Limb (tissue), 2 donors: ENCODE data around the gene MICU2.
A peak's percentile ranks its signal among the peaks of the same experiment; 100 is the strongest.

Experiments
- DNase-seq, 2 donors: peaks; one replicate each; pipeline ENCODE4 v3.0.0-alpha.2; 2016; ENCODE audit errors: extremely low spot score in 2 of 2

MICU2 gene

DNA sequence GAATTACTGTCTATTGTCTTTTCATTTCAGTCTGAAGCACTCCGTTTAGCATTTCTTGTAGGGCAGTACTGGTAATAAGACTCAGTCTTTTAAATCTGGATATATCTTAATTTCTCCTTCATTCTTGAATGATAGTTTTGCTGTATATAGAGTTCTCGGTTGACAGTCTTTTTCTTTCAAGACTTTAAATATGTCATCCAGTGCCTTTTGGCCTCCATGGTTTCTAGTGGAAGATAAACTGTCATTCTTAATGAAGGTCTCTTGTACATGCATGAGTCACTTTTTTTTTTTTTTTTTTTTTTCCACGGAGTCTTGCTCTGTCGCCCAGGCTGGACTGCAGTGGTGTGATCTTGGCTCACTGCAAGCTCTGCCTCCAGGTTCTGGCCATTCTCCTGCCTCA lies 117.6 kb downstream of the MICU2 start:
- no peak for DNase-seq

DNA sequence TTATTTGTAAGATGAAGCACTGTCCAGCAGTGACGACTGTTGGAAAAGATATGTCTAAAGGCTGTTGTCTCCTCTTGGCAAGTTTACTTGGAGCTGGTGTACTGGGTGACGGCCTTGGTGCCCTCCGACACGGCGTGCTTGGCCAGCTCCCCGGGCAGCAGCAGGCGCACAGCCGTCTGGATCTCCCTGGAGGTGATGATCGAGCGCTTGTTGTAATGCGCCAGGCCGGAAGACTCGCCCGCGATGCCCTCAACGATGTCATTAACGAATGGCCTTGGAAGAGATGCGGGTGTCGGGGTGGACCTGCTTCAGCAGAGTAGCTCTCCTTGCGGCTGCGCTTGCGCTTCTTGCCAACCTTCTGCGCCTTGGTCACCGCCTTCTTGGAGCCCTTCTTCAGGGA lies 120.2 kb downstream of the MICU2 start:
- DNase-seq: no peak

DNA sequence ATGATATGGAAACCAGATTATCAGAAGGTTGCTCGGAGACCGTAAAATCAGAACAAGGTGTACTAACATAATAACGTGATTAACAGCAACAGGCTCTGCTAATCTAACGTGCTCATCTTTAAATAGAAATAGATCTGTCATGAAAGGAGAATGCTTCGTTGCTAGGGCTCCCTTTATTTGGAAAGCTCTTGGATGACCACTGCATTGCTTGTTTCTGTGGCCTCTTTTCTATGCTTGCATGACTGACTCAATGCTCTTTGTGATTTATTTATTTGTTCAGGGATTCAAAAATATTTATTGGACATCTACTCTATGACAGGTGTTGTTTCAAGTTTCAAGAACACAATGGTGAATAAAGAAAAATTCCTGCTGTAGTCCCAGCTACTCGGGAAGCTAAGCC lies 122.6 kb downstream of the MICU2 start:
- DNase-seq: no peak

DNA sequence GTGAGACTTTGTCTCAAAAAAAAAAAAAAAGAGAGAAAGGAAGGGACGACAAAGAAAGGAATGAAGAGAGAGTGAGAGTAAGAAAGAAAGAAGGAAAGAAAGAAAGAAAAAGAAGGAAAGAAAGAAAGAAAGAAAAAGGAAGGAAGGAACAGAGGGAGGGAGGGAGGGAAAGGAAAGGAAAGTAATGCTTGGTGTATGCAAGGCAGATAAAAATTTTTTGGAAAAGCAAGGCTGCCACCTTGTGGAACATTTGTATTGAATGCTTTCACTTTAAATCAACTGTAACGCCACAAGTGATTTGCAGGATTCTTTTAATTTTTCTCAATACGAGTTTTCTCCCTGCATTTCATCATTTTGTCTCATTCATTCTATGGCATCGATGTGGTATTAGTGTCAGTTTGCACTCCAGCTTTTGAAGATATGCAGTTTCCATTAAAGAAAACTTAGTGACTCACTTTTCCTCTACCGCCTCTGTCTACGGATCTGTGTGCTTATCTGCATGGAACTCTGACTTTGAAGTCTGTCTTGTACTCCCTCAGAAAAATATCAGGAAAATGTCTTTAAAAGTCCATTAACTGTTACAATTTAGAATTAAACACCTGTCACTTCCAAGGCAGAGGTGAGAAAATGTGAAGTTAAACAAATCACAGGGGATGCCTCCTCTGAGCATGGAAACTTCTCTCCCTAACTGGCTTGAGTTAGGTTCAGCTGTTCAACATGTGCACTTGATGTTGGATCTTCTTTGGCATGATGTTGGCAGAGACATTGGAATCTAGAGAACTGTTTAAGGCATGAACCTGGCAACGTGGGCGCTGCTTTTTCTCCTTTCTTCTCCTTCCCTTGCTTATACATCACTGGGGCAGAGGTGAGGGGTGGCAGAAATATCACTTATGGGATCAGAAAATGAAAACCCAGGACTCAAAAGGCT lies 124.8 kb downstream of the MICU2 start:
- peak in 1 of 2 donors; percentile 77 for DNase-seq

DNA sequence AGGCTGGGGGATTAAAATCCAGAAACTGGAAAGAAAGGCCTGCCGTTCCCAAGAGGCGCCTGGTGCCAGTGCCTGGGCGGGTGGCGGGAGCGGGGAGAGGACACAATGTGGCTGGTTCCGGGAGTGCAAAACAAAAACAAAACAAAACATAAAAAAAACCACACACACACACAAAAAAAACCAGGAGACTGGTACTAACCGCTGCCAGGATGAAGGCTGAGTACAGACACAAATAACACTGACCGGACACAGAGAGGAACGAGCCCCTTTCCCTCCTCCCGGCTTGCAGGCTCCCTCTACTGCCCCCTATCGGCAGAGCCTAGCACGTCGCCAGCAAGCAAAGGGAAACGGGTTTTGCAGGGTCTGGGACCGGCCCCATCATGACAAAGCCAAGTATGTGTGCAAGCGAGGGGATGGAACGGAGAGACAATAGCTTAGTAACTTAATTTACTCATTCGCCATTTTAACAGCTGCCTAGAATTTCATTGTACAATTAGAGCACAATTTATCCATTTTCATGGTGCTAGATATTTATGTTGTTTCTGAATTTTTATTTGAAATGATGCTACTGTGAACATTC lies 127.0 kb downstream of the MICU2 start:
- DNase-seq: peak; percentile 68 to 87

DNA sequence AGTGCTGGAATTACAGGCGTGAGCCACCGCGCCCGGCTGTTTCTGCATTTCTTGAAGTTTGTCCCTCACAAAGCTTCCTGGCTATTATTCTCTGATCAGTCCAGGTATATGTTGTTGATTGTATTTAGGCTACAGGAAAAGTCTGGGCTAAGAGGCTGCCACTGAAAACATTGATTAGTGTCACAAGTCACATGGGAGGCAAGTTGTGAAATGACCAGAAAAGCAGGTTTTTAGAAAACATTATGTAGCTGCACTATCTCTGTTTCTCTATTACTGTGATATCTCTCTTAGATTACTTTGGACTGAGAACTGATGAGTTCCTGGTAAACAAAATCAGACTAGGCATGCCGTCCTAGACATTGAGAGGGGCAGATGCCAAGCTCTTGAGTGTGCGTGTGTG lies 128.9 kb downstream of the MICU2 start:
- no peak for DNase-seq

DNA sequence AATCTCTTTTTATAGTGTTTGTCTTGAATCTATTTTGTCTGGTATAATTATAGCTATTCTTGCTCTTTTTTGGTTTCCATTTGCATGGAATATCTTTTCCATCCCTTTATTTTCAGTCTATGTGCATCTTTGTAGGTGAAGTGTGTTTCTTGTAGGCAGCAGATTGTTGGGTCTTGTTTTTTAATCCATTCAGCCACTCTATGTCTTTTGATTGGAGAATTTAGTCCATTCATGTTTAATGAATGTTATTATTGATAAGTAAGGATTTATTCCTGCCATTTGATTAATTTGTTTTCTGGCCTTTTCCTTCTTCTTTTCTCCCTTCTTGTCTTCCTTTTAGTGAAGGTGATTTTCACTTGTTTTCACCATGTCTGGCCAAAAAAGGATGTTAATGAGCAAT lies 133.2 kb downstream of the MICU2 start:
- DNase-seq: no peak

DNA sequence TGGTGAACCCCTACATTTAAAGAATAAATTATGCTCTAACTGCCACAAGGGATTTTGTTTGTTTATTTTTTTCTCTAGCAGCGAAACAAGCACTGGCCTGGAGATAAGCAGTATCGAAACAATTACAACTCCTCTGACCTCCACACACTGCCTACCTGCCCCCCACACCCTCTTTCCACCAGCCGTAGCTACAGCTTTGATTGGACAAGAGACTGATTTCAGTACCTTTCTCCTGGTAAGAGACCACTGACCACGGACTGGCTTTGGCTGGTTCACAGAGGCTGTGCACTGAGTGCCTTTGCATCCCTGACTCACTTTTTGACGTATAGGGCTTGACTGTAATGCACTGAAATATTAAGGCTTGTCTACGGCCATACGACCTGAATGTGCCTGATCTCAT lies 137.4 kb downstream of the MICU2 start:
- DNase-seq: no peak

DNA sequence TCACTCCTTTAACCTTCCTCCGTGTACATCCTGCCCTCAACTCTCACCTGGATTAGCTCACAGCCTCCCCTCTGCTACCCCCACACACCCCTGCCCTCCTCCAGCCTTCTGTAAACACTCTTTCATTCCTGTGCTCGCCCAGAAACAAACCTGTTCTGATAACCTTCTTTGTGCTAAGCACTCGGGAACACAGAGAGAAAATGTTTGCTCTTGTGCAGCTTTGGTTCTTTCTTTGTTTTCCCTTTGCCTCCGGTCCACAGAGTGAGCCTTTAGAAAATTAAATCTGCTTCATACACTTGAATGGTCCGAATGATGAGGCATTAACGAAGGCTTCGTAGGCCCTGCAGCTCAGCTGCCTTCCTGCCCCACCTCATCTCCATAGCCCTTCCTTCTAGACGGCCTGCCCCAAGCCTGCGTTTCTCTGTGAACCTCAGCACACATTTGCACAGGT lies 138.2 kb downstream of the MICU2 start:
- DNase-seq: no peak

DNA sequence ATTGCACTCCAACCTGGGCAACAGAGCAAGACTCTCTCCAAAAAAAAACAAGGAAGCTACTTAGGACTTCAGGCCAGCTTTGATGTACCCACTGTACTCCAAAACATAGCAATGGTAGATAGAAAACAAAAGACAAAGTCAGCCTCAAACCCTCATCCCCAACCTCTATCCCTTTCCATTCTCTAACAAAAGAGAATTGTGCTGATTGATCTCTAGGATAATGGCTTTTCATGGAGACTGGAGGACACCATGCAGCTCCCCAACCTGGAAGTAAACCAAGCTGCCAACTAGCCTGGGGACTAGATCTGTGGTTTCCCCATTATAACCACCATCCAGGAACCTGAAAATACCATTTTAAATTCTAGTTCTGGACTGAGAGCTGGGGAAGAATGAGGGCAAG lies 140.5 kb downstream of the MICU2 start:
- no peak for DNase-seq

DNA sequence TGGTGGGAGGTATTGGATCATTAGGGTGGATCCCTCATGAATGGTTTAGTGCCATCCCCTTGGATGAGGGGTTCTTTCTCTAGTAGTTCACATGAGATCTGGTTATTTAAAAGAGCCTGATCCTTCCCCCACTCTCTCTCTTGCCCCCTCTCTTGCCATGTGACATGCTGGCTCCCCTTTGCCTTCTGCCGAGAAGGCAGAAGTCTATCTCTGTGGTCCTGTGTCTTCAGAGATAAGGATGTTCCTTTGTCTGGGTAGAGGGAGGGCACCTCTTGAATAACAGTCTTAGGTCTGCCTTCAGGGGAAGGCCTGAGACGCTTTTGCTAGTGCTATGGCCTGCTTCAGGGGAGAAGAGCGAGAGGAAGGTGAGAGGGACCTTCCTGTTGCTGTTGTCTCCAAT lies 142.8 kb downstream of the MICU2 start:
- no peak for DNase-seq

DNA sequence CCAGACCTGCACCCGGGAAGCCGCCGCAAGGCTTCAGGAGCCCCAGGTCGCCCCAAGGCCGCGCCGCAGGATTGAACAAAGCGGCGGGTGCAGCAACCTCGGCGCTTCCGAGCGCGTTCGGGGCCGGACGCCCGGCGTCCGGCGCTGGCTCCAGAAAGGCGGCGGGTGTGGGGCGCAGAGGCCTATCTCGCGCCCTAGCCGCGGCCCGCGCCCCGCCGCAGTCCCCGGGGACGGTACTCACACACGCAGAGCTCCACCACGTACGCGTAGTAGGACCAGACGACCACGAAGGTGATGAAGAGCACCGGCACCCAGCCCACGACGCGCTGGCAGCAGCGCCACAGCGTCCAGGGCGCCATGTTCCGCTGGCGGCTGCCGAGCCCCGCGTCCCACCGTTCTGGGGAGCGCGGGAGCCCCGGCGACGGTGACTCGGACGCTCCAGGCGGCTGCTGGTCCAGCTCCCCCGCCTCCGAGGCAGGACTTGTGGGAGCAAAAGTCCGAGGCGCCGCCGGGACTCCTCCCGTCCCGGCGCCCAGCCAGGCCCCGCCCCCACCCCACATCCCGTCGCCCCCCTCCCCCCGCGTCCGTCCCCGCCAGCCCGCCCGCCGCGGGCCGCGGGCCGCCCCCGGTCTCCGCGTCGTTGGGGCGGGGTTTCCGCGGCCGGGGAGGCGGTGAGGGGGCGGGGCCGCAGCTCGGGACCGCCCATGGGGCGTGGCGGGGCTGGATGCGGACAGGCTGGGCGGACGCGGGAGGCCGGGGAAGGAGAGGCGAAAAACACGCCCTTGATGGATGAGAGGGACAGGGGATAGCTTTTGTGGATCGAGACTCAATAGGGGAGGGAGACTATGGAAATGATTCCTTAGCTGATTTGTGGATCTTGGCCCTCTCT lies 144.9 kb downstream of the MICU2 start, which contains the start of gene ZDHHC20:
Gene ZDHHC20 (minus strand): TSS at position 491 of the 889 bp plus-strand sequence. CDS start 132 bp downstream, at position 359.
- peak; percentile 82 to 96 for DNase-seq

DNA sequence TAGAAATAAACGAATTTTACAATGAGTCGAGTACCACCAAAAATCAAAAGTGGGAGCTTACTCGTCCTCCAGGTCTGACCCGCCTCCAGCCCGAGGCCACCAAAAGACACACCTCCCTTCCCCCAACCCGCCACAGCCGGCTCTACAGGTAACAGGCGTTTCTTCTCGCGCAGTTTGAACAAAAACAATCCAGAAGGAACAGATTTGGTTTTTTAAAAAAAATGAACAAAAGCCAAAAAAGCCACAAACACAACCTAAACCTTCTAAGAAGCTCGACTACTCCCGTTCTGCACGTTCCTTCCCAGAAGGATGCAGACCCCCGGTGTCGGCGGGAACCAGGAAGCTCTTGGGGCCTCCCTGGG lies 145.5 kb downstream of the MICU2 start:
- peak; percentile 27 to 69 for DNase-seq

DNA sequence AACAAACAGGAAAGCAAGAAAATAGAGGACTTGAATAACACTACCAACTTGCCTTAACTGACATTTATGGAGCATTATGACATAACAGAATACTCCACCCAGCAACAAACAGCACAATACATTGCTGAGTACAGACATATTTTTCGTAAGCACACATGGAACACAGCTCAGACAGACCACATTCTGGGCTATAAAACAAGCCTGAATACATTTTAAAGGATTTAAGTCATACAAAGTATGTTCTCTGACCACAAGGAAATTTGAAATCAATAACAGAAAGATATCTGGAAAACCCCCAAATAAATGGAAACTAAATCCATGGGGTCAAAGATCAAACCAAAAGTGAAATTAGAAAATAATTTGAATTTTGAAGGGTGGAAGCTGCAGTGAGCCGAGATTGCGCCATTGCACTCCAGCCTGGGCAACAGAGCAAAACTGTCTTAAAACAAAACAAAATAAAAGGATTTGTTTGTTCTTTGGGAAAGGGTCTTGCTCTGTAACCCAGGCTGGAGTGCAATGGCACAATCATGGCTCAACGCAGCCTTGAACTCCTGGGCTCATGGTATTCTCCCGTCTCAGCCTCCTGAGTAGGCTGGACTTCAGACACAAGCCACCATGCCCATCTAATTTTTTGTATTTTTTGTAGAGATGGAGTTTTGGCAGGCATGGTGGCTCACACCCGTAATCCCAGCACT lies 150.4 kb downstream of the MICU2 start:
- no peak for DNase-seq

DNA sequence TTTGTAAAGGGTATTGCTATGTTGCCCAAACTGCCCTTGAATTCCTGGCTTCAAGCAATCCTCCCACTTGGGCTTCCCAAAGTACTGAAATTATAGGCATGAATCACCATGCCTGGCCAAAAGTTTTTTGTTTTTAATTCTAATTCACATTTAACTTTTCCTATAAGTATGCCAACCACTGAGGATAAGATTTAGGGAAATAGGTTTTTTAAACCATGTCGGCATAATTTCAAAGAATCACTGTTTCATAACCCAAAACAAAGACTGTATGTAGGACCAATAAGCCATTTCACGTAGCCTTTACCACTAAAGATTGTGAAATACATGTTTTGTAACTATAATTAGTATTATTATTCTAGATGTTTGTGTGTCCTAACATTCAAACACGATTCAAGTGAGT lies 153.0 kb downstream of the MICU2 start:
- DNase-seq: no peak

DNA sequence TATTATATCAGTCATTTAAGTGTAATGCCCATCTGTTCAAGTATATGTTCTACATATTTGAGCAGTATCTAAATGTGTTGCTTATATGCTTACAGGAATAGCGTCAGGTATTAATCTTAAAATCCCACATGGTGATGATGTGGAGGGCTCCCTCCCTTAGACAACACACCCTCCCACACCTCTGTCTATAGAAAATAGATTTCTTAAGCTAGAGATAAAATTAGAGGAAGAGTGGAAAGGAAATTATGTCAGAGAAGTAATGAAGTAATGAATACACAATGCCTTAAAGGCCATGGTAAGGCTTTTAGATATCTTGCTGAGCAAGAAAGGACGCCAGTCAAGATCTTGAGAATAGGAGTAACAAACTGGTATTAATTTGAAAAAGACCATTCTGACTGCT lies 157.3 kb downstream of the MICU2 start:
- no peak for DNase-seq

DNA sequence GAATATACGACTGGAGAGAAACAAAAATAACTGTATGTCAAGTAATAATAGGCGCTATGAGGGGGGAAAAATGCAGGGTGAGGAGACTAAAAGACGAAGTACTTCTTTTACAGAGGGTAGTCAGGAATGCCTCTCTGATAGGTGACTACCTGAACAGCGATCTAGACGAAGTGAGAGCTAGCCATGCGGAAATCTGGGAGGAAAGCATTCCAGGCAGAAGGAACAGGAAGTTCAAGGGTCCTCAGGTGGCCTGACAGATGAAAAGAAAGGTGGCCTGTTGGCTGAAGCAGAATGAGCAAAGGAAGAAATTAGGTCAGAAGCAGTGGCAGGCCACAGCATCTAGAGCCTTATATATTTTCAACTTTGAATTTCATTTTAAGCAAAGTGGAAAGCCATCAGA lies 158.2 kb downstream of the MICU2 start:
- no peak for DNase-seq

DNA sequence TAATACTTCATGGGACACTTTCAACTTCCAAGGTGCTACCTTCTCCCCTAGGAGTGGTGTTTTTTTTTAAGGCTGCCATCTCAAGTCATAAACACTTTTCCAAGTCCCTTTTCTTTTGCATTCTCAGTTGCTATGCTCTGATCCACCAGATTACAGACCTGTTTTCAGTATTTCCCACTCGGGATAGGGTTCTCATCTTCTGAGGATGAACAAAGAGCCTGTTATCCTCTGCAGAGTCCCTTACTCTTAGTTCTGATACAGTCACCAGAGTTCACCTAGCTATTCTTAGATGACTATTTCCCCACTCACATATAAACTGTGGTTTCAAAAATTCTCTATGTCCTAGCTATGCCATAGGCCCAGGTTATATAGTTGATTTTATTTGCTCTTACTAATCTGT lies 160.8 kb downstream of the MICU2 start:
- no peak for DNase-seq
